ENCODE data around the gene FUT7. TPM values are rescaled to one million over a fixed set of nuclear protein-coding genes. Genes with fewer than 3 reads are reported as not detected.

Gene FUT7
- total and polyA plus RNA-seq, 2 of the 13 experiments (the other 11 are each of a cell fraction or from before 2014, with no cell fraction given), result 0.05 TPM; not detected in 1

DNA sequence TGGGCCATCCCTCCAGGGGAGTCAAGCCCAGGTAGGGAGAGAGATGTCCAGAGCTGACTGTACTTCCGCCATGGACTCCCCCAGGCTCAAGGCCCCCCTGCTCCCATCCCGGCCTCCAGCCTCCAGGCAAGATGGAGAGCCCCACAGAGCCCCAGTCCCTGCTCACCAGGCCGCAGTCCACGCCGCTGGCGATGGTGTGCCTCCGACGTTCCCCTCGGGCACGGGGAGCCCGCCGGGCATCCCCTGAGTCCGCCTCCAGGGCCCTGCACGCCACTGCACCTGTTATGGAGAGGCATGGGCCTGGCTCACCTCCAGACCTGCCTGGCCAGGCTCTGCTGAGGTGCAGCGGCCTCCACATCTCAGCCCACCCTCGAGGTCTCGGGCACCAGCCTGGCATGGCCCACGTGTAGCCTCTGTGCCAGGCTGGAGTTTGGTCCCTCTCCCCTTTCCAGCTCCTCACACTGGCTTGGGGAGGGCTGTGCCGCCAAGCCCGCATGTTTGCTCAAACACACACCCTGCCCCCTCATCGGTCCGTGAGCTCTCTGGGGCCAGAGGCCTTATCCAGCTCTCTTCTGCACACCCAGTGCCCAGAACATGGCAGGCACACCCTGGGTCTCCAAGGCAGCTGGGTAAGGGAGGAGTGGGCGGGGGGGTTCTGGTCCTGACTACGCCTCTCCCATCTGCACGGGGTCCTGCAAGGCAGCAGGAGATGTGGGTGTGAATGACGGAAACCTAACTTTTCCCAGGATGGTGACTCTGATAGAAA lies 34.4 kb upstream of the FUT7 start (continued):
- TF ChIP-seq, protein P1, sequence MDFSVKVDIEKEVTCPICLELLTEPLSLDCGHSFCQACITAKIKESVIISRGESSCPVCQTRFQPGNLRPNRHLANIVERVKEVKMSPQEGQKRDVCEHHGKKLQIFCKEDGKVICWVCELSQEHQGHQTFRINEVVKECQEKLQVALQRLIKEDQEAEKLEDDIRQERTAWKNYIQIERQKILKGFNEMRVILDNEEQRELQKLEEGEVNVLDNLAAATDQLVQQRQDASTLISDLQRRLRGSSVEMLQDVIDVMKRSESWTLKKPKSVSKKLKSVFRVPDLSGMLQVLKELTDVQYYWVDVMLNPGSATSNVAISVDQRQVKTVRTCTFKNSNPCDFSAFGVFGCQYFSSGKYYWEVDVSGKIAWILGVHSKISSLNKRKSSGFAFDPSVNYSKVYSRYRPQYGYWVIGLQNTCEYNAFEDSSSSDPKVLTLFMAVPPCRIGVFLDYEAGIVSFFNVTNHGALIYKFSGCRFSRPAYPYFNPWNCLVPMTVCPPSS (IDR thresholded peaks at IDR 0.05), result no peak
- TF ChIP-seq EED (CRISPR knock-in tag; IDR thresholded peaks at IDR 0.05), result no peak

DNA sequence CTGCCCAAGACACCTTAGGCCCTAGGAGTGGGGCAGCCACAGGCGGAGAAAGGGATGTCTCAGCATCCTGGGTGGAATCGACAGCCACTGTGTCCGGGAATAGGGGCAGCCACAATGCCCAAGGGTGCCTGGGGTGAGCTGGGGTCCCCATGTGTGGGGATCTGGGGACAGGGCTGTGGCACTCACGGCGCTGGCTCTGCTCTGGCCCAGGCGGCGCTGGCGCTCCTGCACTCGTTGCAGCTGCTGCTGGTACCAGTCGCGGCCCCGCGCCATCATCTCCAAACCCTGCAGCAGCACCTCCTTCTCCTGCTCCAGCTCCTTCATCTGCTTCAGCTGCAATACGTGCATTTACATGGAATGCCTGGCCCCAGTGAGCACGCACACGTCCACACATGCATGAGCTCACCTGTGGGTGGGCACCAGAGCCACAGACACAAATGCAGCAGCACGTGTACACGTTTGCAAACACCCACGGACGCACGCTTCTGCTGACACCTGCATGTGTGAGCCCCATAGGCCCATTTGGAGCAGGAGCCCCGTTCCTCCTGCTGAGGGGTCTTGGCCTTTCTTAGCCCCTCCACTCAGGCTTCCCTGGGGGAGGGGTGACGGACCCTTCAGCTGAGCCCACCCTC lies 33.6 kb upstream of the FUT7 start:
- H3K4me3 ChIP-seq (replicated peaks in 1 of 3; ENCODE audit: insufficient read depth in 1 of 3, low read depth in 2 of 3, low read length in 3 of 3), result no peak overlapping the region
- no peak for ATAC-seq
- peaks cover 13% of the 10 kb centered on the region for H3K79me2 ChIP-seq (ENCODE audit: insufficient read depth, low read length)
- BruUV-seq (replicated peaks), result no TSS peak
- peaks cover 3 to 16% of the 10 kb centered on the region in 2 experiments; a peak in 2 of 5 replicates for H3K36me3 ChIP-seq (replicated peaks in 1 of 2; ENCODE audit: control insufficient read depth in 1 of 2, insufficient read depth in 2 of 2, low read length in 2 of 2)
- ChIA-PET POLR2A (no interaction called here), CTCF (ENCODE audit: low intra/inter-chr PET ratio, low total read pairs) (no interaction called here)
- H4K20me1 ChIP-seq (ENCODE audit: insufficient read depth, low read length), result peaks cover 7% of the 10 kb centered on the region; the same call in 1 of the 2 replicates
- H3K27ac ChIP-seq (ENCODE audit: extremely low read length, insufficient read depth, low read length), result no peak overlapping the region
- no peaks in the 10 kb centered on the region; a peak in 1 of 5 replicates for H3K27me3 ChIP-seq (ENCODE audit: control insufficient read depth in 1 of 2, insufficient read depth in 2 of 2, low read length in 2 of 2)
- no peak overlapping the region for H3K4me2 ChIP-seq (ENCODE audit: low read depth, low read length)
- no peak for DNase-seq (ENCODE audit: low spot score)
- no peak overlapping the region for H2AFZ ChIP-seq (ENCODE audit: low read length)
- no peak for FAIRE-seq
- H3K4me1 ChIP-seq (ENCODE audit: insufficient read depth, low read length), result peaks cover 25% of the 10 kb centered on the region
- intact Hi-C loops (cut with micrococcal nuclease; ENCODE audit: unreplicated experiment) (no loop called here), in situ Hi-C loops (cut with HindIII; ENCODE audit: extremely low pct_ligation_motif_present, low pct_unique_long_range_greater_than_20kb) (no loop called here)
- H3K9ac ChIP-seq (ENCODE audit: insufficient read depth, low read depth, low read length), result no peak overlapping the region
- over 99% methylated on average over 19 of the region's 23 CpGs for WGBS (ENCODE audit: low lambda C conversion rate)
- H3K9me3 ChIP-seq (ENCODE audit: low read length), result no peaks in the 10 kb centered on the region
- TF ChIP-seq TAF1 (CRISPR knock-in tag; IDR thresholded peaks at IDR 0.05) (no peak), ZNF44 (CRISPR knock-in tag; IDR thresholded peaks at IDR 0.05) (no peak), REXO4 (CRISPR knock-in tag; IDR thresholded peaks at IDR 0.05; ENCODE audit: borderline replicate concordance) (no peak), TBP (CRISPR knock-in tag; IDR thresholded peaks at IDR 0.05) (no peak), NFE2L2 (IDR thresholded peaks at IDR 0.05; ENCODE audit: low read length) (no peak), ZNF234 (CRISPR knock-in tag; conservative IDR thresholded peaks at IDR 0.05) (no peak), ZNF326 (CRISPR knock-in tag; IDR thresholded peaks at IDR 0.05; ENCODE audit: borderline replicate concordance) (no peak), FLYWCH1 (CRISPR knock-in tag; IDR thresholded peaks at IDR 0.05) (no peak), RBFOX2 (IDR thresholded peaks at IDR 0.05; ENCODE audit: low read depth, low read length) (no peak), ZBTB7A (CRISPR knock-in tag; IDR thresholded peaks at IDR 0.05) (no peak), ZBTB38 (CRISPR knock-in tag; IDR thresholded peaks at IDR 0.05) (no peak), CENPX (CRISPR knock-in tag; IDR thresholded peaks at IDR 0.05) (no peak), ZNF382 (CRISPR knock-in tag; IDR thresholded peaks at IDR 0.05; ENCODE audit: borderline replicate concordance) (no peak), CCDC6 (CRISPR knock-in tag; IDR thresholded peaks at IDR 0.05) (no peak)
- TF ChIP-seq, protein P2, sequence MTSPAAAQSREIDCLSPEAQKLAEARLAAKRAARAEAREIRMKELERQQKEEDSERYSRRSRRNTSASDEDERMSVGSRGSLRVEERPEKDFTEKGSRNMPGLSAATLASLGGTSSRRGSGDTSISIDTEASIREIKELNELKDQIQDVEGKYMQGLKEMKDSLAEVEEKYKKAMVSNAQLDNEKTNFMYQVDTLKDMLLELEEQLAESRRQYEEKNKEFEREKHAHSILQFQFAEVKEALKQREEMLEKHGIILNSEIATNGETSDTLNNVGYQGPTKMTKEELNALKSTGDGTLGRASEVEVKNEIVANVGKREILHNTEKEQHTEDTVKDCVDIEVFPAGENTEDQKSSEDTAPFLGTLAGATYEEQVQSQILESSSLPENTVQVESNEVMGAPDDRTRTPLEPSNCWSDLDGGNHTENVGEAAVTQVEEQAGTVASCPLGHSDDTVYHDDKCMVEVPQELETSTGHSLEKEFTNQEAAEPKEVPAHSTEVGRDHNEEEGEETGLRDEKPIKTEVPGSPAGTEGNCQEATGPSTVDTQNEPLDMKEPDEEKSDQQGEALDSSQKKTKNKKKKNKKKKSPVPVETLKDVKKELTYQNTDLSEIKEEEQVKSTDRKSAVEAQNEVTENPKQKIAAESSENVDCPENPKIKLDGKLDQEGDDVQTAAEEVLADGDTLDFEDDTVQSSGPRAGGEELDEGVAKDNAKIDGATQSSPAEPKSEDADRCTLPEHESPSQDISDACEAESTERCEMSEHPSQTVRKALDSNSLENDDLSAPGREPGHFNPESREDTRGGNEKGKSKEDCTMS (CRISPR knock-in tag; conservative IDR thresholded peaks at IDR 0.05), result no peak
- TF ChIP-seq, protein P3, sequence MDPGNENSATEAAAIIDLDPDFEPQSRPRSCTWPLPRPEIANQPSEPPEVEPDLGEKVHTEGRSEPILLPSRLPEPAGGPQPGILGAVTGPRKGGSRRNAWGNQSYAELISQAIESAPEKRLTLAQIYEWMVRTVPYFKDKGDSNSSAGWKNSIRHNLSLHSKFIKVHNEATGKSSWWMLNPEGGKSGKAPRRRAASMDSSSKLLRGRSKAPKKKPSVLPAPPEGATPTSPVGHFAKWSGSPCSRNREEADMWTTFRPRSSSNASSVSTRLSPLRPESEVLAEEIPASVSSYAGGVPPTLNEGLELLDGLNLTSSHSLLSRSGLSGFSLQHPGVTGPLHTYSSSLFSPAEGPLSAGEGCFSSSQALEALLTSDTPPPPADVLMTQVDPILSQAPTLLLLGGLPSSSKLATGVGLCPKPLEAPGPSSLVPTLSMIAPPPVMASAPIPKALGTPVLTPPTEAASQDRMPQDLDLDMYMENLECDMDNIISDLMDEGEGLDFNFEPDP (CRISPR knock-in tag; conservative IDR thresholded peaks at IDR 0.05), result no peak
